ENCODE data around the gene COLEC12. TPM values are rescaled to one million over a fixed set of nuclear protein-coding genes. Genes with fewer than 3 reads are reported as not detected.

COLEC12 gene
- total RNA-seq, 4 donors from 2014 or later = 20.2 to 81.3 (median 29.1) TPM

DNA sequence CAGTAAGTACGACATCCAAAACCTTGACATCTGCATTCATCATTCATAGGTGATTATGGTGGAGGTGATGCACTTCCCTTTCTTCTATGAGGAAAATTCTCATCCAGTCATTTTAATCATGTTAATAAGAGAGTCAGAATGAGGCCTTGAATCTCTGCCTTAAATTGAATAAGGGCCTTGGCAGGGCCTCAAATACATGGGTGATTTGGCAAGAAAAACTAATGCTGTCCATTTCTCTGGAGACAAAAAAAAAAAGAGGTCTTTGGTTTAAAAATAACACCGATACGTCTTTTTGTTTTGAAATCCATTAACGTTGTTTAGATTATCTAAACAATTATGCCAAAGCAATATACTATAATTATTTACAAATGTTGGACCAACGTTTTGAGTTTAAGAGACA, 8.1 kb downstream of the COLEC12 start:
- no peak overlapping the region for H3K4me3 ChIP-seq
- H3K9me3 ChIP-seq = no peaks in the 10 kb centered on the region
- no peak for DNase-seq
- no peak for TF ChIP-seq POLR2A (IDR thresholded peaks at IDR 0.05)
- TF ChIP-seq, protein P1, sequence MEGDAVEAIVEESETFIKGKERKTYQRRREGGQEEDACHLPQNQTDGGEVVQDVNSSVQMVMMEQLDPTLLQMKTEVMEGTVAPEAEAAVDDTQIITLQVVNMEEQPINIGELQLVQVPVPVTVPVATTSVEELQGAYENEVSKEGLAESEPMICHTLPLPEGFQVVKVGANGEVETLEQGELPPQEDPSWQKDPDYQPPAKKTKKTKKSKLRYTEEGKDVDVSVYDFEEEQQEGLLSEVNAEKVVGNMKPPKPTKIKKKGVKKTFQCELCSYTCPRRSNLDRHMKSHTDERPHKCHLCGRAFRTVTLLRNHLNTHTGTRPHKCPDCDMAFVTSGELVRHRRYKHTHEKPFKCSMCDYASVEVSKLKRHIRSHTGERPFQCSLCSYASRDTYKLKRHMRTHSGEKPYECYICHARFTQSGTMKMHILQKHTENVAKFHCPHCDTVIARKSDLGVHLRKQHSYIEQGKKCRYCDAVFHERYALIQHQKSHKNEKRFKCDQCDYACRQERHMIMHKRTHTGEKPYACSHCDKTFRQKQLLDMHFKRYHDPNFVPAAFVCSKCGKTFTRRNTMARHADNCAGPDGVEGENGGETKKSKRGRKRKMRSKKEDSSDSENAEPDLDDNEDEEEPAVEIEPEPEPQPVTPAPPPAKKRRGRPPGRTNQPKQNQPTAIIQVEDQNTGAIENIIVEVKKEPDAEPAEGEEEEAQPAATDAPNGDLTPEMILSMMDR (IDR thresholded peaks at IDR 0.05) = no peak
- no peaks in the 10 kb centered on the region for H3K27me3 ChIP-seq
- H3K36me3 ChIP-seq = no peaks in the 10 kb centered on the region
- H3K27ac ChIP-seq = no peak overlapping the region
- intact Hi-C loops (cut with DNase I; ENCODE audit: low total_unique reads) = no loop called here
- peaks cover 0 to 4% of the 10 kb centered on the region in 2 donors for H3K4me1 ChIP-seq

DNA sequence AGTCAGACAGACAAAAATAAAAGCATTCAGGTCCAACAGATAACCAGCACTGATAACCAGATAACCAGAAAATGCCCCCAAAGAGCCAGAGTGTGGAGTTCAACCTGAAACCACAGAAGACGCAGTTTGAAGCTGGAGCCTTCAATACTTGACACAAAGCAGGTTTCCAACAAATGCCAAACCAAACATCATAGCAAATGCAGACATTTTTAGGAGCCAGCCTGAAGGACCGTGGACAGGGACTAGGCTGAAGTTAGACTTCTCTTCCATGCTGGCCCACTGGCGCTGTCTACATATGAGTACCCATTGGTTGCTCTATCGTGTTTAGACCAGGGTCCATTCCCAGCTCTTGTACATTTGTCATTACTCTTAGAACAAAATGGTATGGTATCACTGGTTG, 9.9 kb downstream of the COLEC12 start:
- no peaks in the 10 kb centered on the region for H3K9me3 ChIP-seq
- no peaks in the 10 kb centered on the region for H3K36me3 ChIP-seq
- intact Hi-C loops (cut with DNase I; ENCODE audit: low total_unique reads) = no loop called here
- TF ChIP-seq, protein P1 (IDR thresholded peaks at IDR 0.05) = no peak
- no peak for TF ChIP-seq POLR2A (IDR thresholded peaks at IDR 0.05)
- H3K27ac ChIP-seq = no peak overlapping the region
- H3K4me3 ChIP-seq = no peak overlapping the region
- H3K4me1 ChIP-seq = peaks cover 0 to 4% of the 10 kb centered on the region in 2 donors
- DNase-seq = no peak
- no peaks in the 10 kb centered on the region for H3K27me3 ChIP-seq

DNA sequence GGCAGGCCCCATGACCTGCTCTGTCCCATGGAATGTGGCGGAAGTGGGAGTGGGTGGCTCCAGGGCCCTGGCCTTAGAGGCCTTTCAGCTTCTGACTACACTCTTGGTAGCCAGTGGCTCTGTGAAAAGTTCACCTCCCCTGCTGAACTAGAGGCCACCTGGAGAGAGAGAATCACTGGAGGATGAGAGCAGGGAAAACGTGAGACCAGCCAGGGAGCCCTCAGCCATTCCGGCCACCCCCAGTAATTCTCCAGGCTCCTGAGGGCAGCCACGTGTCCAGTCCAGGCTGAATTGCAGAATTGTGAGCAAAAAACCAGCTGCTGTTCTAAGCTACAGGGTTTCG, 10.5 kb downstream of the COLEC12 start:
- DNase-seq = no peak
- H3K4me1 ChIP-seq = peaks cover 0 to 4% of the 10 kb centered on the region in 2 donors
- H3K27ac ChIP-seq = no peak overlapping the region
- no peaks in the 10 kb centered on the region for H3K36me3 ChIP-seq
- H3K4me3 ChIP-seq = no peak overlapping the region
- TF ChIP-seq, protein P1 (IDR thresholded peaks at IDR 0.05) = no peak
- TF ChIP-seq POLR2A (IDR thresholded peaks at IDR 0.05) = no peak
- intact Hi-C loops (cut with DNase I; ENCODE audit: low total_unique reads) = no loop called here
- no peaks in the 10 kb centered on the region for H3K9me3 ChIP-seq
- no peaks in the 10 kb centered on the region for H3K27me3 ChIP-seq

DNA sequence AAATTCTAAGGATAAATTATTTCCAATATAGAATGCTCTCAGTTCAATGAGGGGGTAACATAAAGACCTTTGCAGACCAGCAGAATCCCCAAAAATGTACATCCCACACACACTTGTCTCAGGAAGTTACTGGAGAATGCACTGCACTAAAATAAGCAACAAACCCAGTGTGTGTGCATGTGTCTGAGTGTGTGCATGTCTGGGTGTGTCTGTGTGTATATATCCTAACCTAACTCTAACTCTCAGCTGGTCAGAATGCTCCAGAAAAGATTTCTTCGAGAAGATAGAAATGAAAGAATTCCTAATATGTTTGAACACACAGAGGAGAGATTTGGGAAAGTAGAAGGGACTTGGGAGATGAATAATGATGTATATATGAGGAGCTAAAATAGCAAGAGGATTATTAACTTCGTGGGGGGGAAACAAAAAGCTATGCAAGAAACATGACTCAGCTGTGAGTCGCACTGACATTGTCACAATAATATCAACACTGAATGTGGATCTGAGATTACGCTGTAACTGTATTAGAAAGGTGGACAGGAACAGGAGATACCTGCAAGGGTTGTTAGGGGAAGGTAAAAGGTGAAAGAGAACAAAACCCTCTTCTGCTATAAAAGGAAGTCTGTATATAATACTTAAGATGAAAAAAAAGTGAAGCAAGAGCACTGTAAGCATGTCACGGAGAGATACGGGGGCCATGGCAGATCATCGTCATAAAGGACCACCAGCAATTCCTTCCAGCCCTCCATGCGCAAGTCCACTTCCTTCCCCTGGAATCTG, 11.1 kb downstream of the COLEC12 start:
- Histone ChIP-seq H3K27me3 (no peaks in the 10 kb centered on the region), H3K27ac (no peak overlapping the region), H3K4me3 (no peak overlapping the region), H3K4me1 (no peaks in the 10 kb centered on the region), H3K36me3 (no peaks in the 10 kb centered on the region), H3K9me3 (no peaks in the 10 kb centered on the region)
- no peak for DNase-seq
- TF ChIP-seq POLR2A (IDR thresholded peaks at IDR 0.05) = no peak
- TF ChIP-seq, protein P1 (IDR thresholded peaks at IDR 0.05) = no peak
- intact Hi-C loops (cut with DNase I; ENCODE audit: low total_unique reads) = no loop called here

DNA sequence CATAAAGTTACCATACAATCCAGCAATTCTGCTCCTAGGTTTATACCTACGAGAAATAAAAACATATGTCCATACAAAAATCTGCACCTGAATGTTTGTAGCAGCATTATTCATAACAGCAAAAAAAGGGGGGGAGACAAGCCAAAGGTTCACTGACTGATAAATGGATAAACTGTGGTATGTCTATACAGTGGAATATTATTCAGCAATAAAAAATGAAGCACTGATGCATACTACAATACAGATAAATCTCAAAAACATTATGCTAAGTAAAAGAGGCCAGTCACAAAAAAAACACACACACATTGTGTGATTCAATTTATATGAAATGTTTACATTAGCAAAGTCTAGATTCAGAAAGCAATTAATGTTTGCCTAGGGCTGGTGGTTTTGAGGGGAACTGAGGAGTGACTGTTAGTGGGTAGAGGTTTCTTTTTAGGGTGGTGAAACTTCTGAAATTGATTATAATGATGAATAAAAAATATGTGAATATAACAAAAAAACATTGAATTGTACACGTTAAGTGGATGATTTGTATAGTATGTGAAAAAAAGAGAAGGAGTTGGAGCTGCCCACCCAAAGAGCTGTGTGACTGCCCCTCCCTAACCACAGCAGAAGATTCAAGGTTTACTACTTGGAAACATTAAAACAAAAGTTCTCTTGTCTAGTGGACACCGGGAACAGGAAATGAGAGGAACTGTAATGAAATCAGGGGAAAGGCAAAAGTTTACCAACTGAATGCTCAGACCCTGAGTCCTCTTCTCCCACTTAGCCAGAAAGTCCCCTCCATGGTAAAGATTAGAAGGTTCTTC, 13.4 kb downstream of the COLEC12 start:
- no peak for TF ChIP-seq POLR2A (IDR thresholded peaks at IDR 0.05)
- TF ChIP-seq, protein P1 (IDR thresholded peaks at IDR 0.05) = no peak
- H3K27ac ChIP-seq = no peak overlapping the region
- H3K4me1 ChIP-seq = no peaks in the 10 kb centered on the region
- no peaks in the 10 kb centered on the region for H3K27me3 ChIP-seq
- H3K4me3 ChIP-seq = no peak overlapping the region
- H3K9me3 ChIP-seq = no peaks in the 10 kb centered on the region
- H3K36me3 ChIP-seq = no peaks in the 10 kb centered on the region
- no peak for DNase-seq
- intact Hi-C loops (cut with DNase I; ENCODE audit: low total_unique reads) = no loop called here
